ENCODE data around the gene ITGA6.

DNA sequence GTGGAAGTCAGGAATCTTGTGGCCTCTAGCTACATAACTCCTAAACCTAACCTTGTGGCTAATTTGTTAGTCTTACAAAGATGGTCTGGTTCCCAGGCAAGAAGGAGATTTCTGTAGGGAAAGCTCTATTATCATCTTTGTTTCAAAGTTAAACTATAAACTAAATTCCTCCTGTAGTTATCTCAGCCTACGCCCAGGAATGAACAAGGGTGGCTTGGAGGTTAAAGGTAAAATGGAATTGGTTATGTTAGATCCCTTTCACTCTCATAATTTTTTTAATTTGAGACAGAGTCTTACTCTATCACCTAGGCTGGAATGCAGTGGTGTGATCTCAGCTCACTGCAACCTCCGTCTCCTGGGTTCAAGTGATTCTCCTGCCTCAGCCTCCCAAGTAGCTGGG, 103.9 kb downstream of the ITGA6 start:
- no peak for TF ChIP-seq CTCF (IDR thresholded peaks at IDR 0.05)
- TF ChIP-seq POLR2A (IDR thresholded peaks at IDR 0.05): no peak

Measured in Peyer's patch (tissue), 4 donors.